Keratinocyte (primary cell): ENCODE measurements around the gene GH2. TPM values are rescaled to one million over a fixed set of nuclear protein-coding genes. Genes with fewer than 3 reads are reported as not detected.

ENCODE experiments used
- DNase-seq: peaks from one replicate; pipeline ENCODE4 v3.0.0-alpha.2; 2011; ENCODE audit warnings: low read depth, missing footprints, low spot score
- FAIRE-seq: peaks from 2 replicates; lab custom pipeline; 2011; peaks lifted over from hg19 to GRCh38; lab: Jason Lieb, UNC
- H2AFZ ChIP-seq: 2 replicates; pipeline ENCODE4 v1.6.0; 2012; ENCODE audit warnings: low read length, control low read depth, inconsistent platforms; ENCODE audit not compliant: control insufficient read depth
- H3K27ac ChIP-seq: 2 replicates; pipeline ENCODE4 v1.5.1; 2011; ENCODE audit warnings: low read length; ENCODE audit not compliant: control insufficient read depth, insufficient read depth
- H3K27me3 ChIP-seq: 3 replicates; pipeline ENCODE4 v1.6.0; 2011; ENCODE audit warnings: low read length; ENCODE audit not compliant: control insufficient read depth, insufficient read depth; ENCODE audit errors: extremely low read depth
- H3K36me3 ChIP-seq, 2 experiments: 2 replicates in 1 of 2; 3 replicates in 1 of 2; pipeline ENCODE4 v1.5.1; 2011; ENCODE audit warnings: low read length in 2 of 2, mild to moderate bottlenecking in 1 of 2; ENCODE audit not compliant: control insufficient read depth in 2 of 2, insufficient read depth in 2 of 2; ENCODE audit errors: extremely low read depth in 1 of 2
- H3K4me1 ChIP-seq: 3 replicates; pipeline ENCODE4 v1.5.1; 2011; ENCODE audit warnings: low read length; ENCODE audit not compliant: control insufficient read depth, insufficient read depth; ENCODE audit errors: extremely low read depth
- H3K4me2 ChIP-seq: 3 replicates; pipeline ENCODE4 v1.6.0; 2011; ENCODE audit warnings: low read depth, low read length; ENCODE audit not compliant: control insufficient read depth, insufficient read depth; ENCODE audit errors: extremely low read depth
- H3K4me3 ChIP-seq, 3 experiments: fragments of 200-600 bp in 1 of 3; sonication (generic) in 1 of 3; 2 replicates in 2 of 3; 3 replicates in 1 of 3; pipeline ENCODE4 v1.5.1; 2011 to 2016; ENCODE audit warnings: low read length in 3 of 3, mild to moderate bottlenecking in 3 of 3, control low read depth in 2 of 3, inconsistent platforms in 1 of 3, low read depth in 1 of 3, mixed read lengths in 1 of 3, mixed run types in 1 of 3, moderate library complexity in 1 of 3; ENCODE audit not compliant: control insufficient read depth in 2 of 3, insufficient read depth in 2 of 3; ENCODE audit errors: extremely low read depth in 1 of 3
- H3K79me2 ChIP-seq: 2 replicates; pipeline ENCODE4 v1.6.0; 2012; ENCODE audit warnings: low read length; ENCODE audit not compliant: control insufficient read depth, insufficient read depth
- H3K9ac ChIP-seq: 3 replicates; pipeline ENCODE4 v1.6.0; 2011; ENCODE audit warnings: low read length; ENCODE audit not compliant: control insufficient read depth, insufficient read depth; ENCODE audit errors: extremely low read depth
- H3K9me1 ChIP-seq: 3 replicates; pipeline ENCODE4 v1.6.0; 2011; ENCODE audit warnings: low read length; ENCODE audit not compliant: control insufficient read depth, insufficient read depth; ENCODE audit errors: extremely low read depth
- H3K9me3 ChIP-seq: 2 replicates; pipeline ENCODE4 v1.5.1; 2012; ENCODE audit warnings: low read depth, low read length; ENCODE audit not compliant: control insufficient read depth
- H4K20me1 ChIP-seq: 3 replicates; pipeline ENCODE4 v1.6.0; 2011; ENCODE audit warnings: low read length; ENCODE audit not compliant: control insufficient read depth, insufficient read depth; ENCODE audit errors: extremely low read depth
- EZH2 ChIP-seq: IDR thresholded peaks from one replicate; pipeline ENCODE4 v1.6.1; 2012; ENCODE audit warnings: inconsistent platforms, mild to moderate bottlenecking, low read length, moderate library complexity
- dilution Hi-C: fragments of 300-500 bp; cut with MboI; formaldehyde crosslinking; loops from one replicate; pipeline ENCODE4 v1.7.0; 2020; ENCODE audit warnings: low sequenced_read_pairs; ENCODE audit not compliant: extremely low pct_ligation_motif_present
- polyA plus RNA-seq, 5 experiments: library from polyadenylated mRNA; depleted of rRNA in 3 of 5; stranded (reverse) in 3 of 5; stranded (forward) in 1 of 5; unstranded in 1 of 5; fragments of >200 nt; gene quantifications; 1 replicate in 1 of 5; 2 replicates in 3 of 5; 3 replicates in 1 of 5; pipeline versions ENCODE4 v1.2.1 to v1.2.3, GENCODE V29; 2011 to 2012; ENCODE audit warnings: missing spikeins in 2 of 5, low read depth in 1 of 5, low replicate concordance in 1 of 5
- TF ChIP-seq, protein P1 (sequence below), 3 experiments: IDR thresholded peaks in 1 of 3; conservative IDR thresholded peaks in 1 of 3; optimal IDR thresholded peaks in 1 of 3; 2 replicates in 2 of 3; 3 replicates in 1 of 3; pipeline versions ENCODE3 to v1.5.1; 2011; ENCODE audit warnings: low read length in 3 of 3, mild to moderate bottlenecking in 3 of 3, moderate library complexity in 2 of 3, control low read depth in 1 of 3, inconsistent platforms in 1 of 3; ENCODE audit not compliant: insufficient read depth in 2 of 3; ENCODE audit errors: extremely low read depth in 1 of 3

The GH2 gene
- polyA plus RNA-seq, 1 donor (not counting 4 experiments of a cell fraction or from before 2014, with no cell fraction given) = not detected

DNA sequence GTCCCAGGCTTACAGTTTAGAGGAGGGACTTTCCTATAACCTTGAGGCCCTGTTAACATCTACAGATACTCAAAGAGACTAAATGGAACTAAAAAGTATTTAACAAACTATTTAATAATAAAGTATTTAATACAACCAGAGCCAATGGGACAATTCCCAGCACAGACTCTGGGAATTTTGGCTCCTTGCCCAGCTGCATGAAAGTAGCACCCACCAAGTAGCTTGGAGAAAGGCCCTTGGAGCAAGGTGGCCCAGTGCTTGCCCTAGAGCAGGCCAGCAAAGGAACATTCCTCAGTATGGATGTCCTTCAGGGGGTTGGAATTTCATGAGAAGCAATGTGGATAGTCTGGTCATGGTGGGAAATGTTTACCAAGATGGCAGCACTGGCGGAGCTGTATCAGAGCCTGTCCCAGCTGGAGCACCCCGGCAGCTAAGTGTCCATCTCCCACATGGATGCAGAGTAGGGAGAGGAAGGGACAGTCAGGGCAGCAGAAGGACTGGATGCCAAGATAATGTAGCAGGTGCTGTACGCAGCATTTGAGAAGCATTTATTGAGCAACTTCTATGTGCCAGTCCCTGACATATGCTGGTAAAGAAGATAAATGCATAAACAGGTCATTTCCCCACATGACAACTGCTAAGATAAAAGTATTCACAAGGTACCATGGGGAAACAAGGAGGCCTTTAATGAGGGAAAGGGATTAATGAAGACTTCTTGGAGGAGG, 34.1 kb downstream of the GH2 start:
- FAIRE-seq = no peak
- dilution Hi-C loops = no loop called here

DNA sequence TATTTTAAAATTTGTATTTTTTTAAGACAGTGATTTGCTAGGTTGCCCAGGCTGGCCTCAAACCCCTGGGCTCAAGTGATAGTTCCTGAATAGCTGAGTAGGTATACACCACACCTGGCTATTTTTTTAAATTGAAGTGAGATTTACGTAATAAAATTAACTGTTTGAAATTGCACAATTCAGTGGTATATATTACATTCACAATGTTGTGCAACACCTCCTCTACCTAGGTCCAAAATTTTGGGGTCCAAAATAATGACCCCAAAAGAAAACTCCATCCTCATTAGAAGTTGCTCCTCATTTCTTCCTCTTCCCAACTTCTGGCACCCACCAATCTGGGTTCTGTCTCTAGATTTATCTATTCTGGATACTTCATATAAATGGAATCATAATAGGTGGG, 36.2 kb downstream of the GH2 start:
- peaks cover 15% of the 10 kb centered on the region for H3K4me1 ChIP-seq
- dilution Hi-C loops = no loop called here
- no peak overlapping the region for H2AFZ ChIP-seq
- H3K36me3 ChIP-seq = no peaks in the 10 kb centered on the region
- H3K4me3 ChIP-seq = no peak overlapping the region
- no peak for DNase-seq
- H3K9me3 ChIP-seq = no peaks in the 10 kb centered on the region
- H3K27ac ChIP-seq = no peak overlapping the region
- no peak overlapping the region for H3K4me2 ChIP-seq
- peaks cover 5% of the 10 kb centered on the region for H3K27me3 ChIP-seq
- H3K9me1 ChIP-seq = peaks cover 2% of the 10 kb centered on the region
- TF ChIP-seq, protein P1, sequence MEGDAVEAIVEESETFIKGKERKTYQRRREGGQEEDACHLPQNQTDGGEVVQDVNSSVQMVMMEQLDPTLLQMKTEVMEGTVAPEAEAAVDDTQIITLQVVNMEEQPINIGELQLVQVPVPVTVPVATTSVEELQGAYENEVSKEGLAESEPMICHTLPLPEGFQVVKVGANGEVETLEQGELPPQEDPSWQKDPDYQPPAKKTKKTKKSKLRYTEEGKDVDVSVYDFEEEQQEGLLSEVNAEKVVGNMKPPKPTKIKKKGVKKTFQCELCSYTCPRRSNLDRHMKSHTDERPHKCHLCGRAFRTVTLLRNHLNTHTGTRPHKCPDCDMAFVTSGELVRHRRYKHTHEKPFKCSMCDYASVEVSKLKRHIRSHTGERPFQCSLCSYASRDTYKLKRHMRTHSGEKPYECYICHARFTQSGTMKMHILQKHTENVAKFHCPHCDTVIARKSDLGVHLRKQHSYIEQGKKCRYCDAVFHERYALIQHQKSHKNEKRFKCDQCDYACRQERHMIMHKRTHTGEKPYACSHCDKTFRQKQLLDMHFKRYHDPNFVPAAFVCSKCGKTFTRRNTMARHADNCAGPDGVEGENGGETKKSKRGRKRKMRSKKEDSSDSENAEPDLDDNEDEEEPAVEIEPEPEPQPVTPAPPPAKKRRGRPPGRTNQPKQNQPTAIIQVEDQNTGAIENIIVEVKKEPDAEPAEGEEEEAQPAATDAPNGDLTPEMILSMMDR (optimal IDR thresholded peaks at IDR 0.05 in 1 of 3, IDR thresholded peaks at IDR 0.05 in 1 of 3, conservative IDR thresholded peaks at IDR 0.05 in 1 of 3; ENCODE audit: extremely low read depth in 1 of 3, insufficient read depth in 2 of 3, low read length in 3 of 3) = no peak
- no peak for TF ChIP-seq EZH2
- H3K79me2 ChIP-seq = peaks cover 17% of the 10 kb centered on the region
- H4K20me1 ChIP-seq = no peaks in the 10 kb centered on the region
- no peak overlapping the region for H3K9ac ChIP-seq
- FAIRE-seq = no peak

More for the DNA sequence above, 34.1 kb downstream of the GH2 start:
- Histone ChIP-seq H3K36me3 (no peaks in the 10 kb centered on the region), H3K9me1 (no peaks in the 10 kb centered on the region), H3K27me3 (peaks cover 9% of the 10 kb centered on the region), H4K20me1 (no peaks in the 10 kb centered on the region), H3K27ac (no peak overlapping the region), H2AFZ (no peak overlapping the region), H3K4me1 (peaks cover 4% of the 10 kb centered on the region), H3K79me2 (no peaks in the 10 kb centered on the region), H3K4me3 (no peak overlapping the region), H3K4me2 (no peak overlapping the region), H3K9me3 (no peaks in the 10 kb centered on the region), H3K9ac (no peak overlapping the region)
- TF ChIP-seq EZH2 = no peak
- TF ChIP-seq, protein P1 (optimal IDR thresholded peaks at IDR 0.05 in 1 of 3, IDR thresholded peaks at IDR 0.05 in 1 of 3, conservative IDR thresholded peaks at IDR 0.05 in 1 of 3; ENCODE audit: extremely low read depth in 1 of 3, insufficient read depth in 2 of 3, low read length in 3 of 3) = no peak
- DNase-seq = no peak
